Measurements from ENCODE around the gene BCKDHB. TPM values are rescaled to one million over a fixed set of nuclear protein-coding genes. Genes with fewer than 3 reads are reported as not detected.
A peak's percentile ranks its signal among the peaks of the same experiment; 100 is the strongest.
"Not testable (repeated sequence)": the region's sequence is repeated elsewhere in the genome, so short reads cannot be mapped to it uniquely, and the experiment has no call there.

BCKDHB gene
- polyA plus RNA-seq, 4 donors = 13.0 to 27.0 (median 14.8) TPM

GRCh38 chr6:80197474-80197873, 91.0 kb downstream of the BCKDHB start:
- DNase-seq (peak in 1 of 2 donors; percentile 22), FAIRE-seq (no peak)
- Histone ChIP-seq H3K4me1 (ENCODE audit: control insufficient read depth in 3 of 3, insufficient read depth in 2 of 3, low read depth in 1 of 3, low read length in 2 of 3) (peaks cover 0 to 2% (median 0%) of the 10 kb centered on the region in 3 donors), H3K27ac (ENCODE audit: low read depth in 1 of 3, low read length in 2 of 3) (no peak overlapping the region), H3K4me3 (ENCODE audit: low read depth in 1 of 3, low read length in 3 of 3) (no peak overlapping the region), H3K36me3 (ENCODE audit: control insufficient read depth in 3 of 3, insufficient read depth in 2 of 3, low read depth in 1 of 3, low read length in 3 of 3) (peaks cover 0 to 2% (median 2%) of the 10 kb centered on the region in 3 donors), H3K9me3 (ENCODE audit: control insufficient read depth in 2 of 2, insufficient read depth in 1 of 2, low read depth in 1 of 2, low read length in 1 of 2) (peaks cover 0 to 2% of the 10 kb centered on the region in 2 donors), H3K27me3 (ENCODE audit: control insufficient read depth in 3 of 3, insufficient read depth in 3 of 3, low read length in 3 of 3) (no peaks in the 10 kb centered on the region)
- 71 to 91% (median 74%) methylated on average over 1 of the region's 1 CpG for WGBS, 3 donors

- Histone ChIP-seq H3K27me3 (ENCODE audit: control insufficient read depth in 3 of 3, insufficient read depth in 3 of 3, low read length in 3 of 3) (no peaks in the 10 kb centered on the region), H3K9me3 (ENCODE audit: control insufficient read depth in 2 of 2, insufficient read depth in 1 of 2, low read depth in 1 of 2, low read length in 1 of 2) (peaks cover 0 to 2% of the 10 kb centered on the region in 2 donors), H3K27ac (ENCODE audit: low read depth in 1 of 3, low read length in 2 of 3) (no peak overlapping the region), H3K4me3 (ENCODE audit: low read depth in 1 of 3, low read length in 3 of 3) (no peak overlapping the region), H3K4me1 (ENCODE audit: control insufficient read depth in 3 of 3, insufficient read depth in 2 of 3, low read depth in 1 of 3, low read length in 2 of 3) (peaks cover 0 to 2% (median 0%) of the 10 kb centered on the region in 3 donors), H3K36me3 (ENCODE audit: control insufficient read depth in 3 of 3, insufficient read depth in 2 of 3, low read depth in 1 of 3, low read length in 3 of 3) (peaks cover 0 to 2% (median 2%) of the 10 kb centered on the region in 3 donors)
- FAIRE-seq = no peak
- 76 to 84% (median 79%) methylated on average over 4 of the region's 4 CpGs for WGBS, 3 donors
- DNase-seq = no peak
These were observed 91.5 kb downstream of the BCKDHB start for GRCh38 chr6:80197986-80198385.

DNA sequence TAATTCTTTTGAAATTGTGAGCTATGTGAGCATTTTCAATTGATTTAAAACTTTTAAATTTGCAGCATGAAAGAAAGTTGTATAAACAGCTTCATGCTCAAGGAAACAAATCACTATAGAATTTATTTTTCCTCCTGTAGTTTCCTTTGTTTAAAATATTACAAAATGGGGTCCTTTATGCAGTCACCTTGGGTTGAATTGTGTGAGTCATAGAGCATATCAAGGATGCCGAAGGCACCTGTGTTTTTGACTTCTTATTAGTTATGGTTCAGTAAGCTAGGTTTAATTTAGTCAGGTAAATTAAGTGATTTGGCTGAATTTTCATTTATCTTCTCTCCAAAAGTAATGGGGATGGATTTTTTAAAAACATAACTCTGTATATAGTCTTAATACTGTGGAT, 96.8 kb downstream of the BCKDHB start:
- no peak overlapping the region for H3K27ac ChIP-seq (ENCODE audit: low read depth in 1 of 3, low read length in 2 of 3)
- no peak for FAIRE-seq
- WGBS, 3 donors = 55 to 78% (median 59%) methylated on average over 1 of the region's 1 CpG

GRCh38 chr6:80205404-80205803, 98.9 kb downstream of the BCKDHB start:
- H3K9me3 ChIP-seq (ENCODE audit: control insufficient read depth in 2 of 2, insufficient read depth in 1 of 2, low read depth in 1 of 2, low read length in 1 of 2) = no peaks in the 10 kb centered on the region
- DNase-seq (no peak), FAIRE-seq (no peak)
- no peak overlapping the region for H3K4me3 ChIP-seq (ENCODE audit: low read depth in 1 of 3, low read length in 3 of 3)
- WGBS, 3 donors = 88 to 90% (median 88%) methylated on average over 4 of the region's 4 CpGs
- no peaks in the 10 kb centered on the region for H3K27me3 ChIP-seq (ENCODE audit: control insufficient read depth in 3 of 3, insufficient read depth in 3 of 3, low read length in 3 of 3)
- H3K36me3 ChIP-seq (ENCODE audit: control insufficient read depth in 3 of 3, insufficient read depth in 2 of 3, low read depth in 1 of 3, low read length in 3 of 3) = peaks cover 0 to 2% (median 0%) of the 10 kb centered on the region in 3 donors
- H3K27ac ChIP-seq (ENCODE audit: low read depth in 1 of 3, low read length in 2 of 3) = no peak overlapping the region
- H3K4me1 ChIP-seq (ENCODE audit: control insufficient read depth in 3 of 3, insufficient read depth in 2 of 3, low read depth in 1 of 3, low read length in 2 of 3) = no peaks in the 10 kb centered on the region

More for the DNA sequence above, 96.8 kb downstream of the BCKDHB start:
- no peaks in the 10 kb centered on the region for H3K4me1 ChIP-seq (ENCODE audit: control insufficient read depth in 3 of 3, insufficient read depth in 2 of 3, low read depth in 1 of 3, low read length in 2 of 3)
- H3K9me3 ChIP-seq (ENCODE audit: control insufficient read depth in 2 of 2, insufficient read depth in 1 of 2, low read depth in 1 of 2, low read length in 1 of 2) = peaks cover 0 to 2% of the 10 kb centered on the region in 2 donors
- no peaks in the 10 kb centered on the region for H3K27me3 ChIP-seq (ENCODE audit: control insufficient read depth in 3 of 3, insufficient read depth in 3 of 3, low read length in 3 of 3)
- H3K36me3 ChIP-seq (ENCODE audit: control insufficient read depth in 3 of 3, insufficient read depth in 2 of 3, low read depth in 1 of 3, low read length in 3 of 3) = peaks cover 0 to 2% (median 2%) of the 10 kb centered on the region in 3 donors
- H3K4me3 ChIP-seq (ENCODE audit: low read depth in 1 of 3, low read length in 3 of 3) = no peak overlapping the region
- no peak for DNase-seq

DNA sequence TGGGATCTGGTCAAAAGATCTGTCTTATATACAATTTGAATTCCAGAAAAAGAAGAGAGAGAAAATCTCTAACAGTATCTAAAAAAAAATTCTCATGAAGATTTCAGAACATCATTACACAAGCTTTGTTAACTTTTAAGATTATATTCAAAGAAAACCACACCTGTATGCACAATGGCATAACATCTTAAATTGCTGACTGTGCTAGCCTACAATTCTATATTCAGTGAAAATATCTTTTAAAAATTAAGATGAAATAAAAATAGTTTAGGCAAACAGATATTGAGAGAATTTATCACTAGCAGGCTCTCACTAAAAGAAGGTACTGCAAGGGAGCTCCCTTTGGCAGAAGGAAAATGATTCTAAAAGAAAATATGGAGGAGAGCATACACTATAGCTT, 100.3 kb downstream of the BCKDHB start:
- no peaks in the 10 kb centered on the region for H3K27me3 ChIP-seq (ENCODE audit: control insufficient read depth in 3 of 3, insufficient read depth in 3 of 3, low read length in 3 of 3)
- H3K36me3 ChIP-seq (ENCODE audit: control insufficient read depth in 3 of 3, insufficient read depth in 2 of 3, low read depth in 1 of 3, low read length in 3 of 3) = peaks cover 0 to 3% (median 0%) of the 10 kb centered on the region in 3 donors
- FAIRE-seq (no peak), DNase-seq (no peak)
- no peak overlapping the region for H3K4me3 ChIP-seq (ENCODE audit: low read depth in 1 of 3, low read length in 3 of 3)
- H3K27ac ChIP-seq (ENCODE audit: low read depth in 1 of 3, low read length in 2 of 3) = no peak overlapping the region
- H3K9me3 ChIP-seq (ENCODE audit: control insufficient read depth in 2 of 2, insufficient read depth in 1 of 2, low read depth in 1 of 2, low read length in 1 of 2) = peaks cover 0 to 6% of the 10 kb centered on the region in 2 donors
- H3K4me1 ChIP-seq (ENCODE audit: control insufficient read depth in 3 of 3, insufficient read depth in 2 of 3, low read depth in 1 of 3, low read length in 2 of 3) = no peaks in the 10 kb centered on the region

DNA sequence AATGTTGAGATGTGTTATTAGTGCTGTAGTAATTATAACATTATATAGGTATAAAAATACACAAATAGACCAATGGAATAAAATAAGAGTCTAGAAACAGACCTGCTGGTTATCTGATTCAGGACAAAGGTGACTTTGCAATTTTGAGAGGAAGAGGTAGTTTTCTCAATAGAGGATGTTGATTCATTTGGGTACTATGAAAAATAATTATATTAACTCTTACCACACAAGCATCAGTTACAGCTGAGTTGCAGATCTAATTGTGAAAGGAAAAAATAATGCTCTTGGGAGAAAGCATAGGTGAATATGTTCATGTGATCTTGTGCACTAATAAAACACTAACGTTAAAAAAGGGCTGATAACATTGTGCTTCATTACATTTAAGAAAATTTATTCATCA, 103.0 kb downstream of the BCKDHB start:
- H3K4me3 ChIP-seq (ENCODE audit: low read depth in 1 of 3, low read length in 3 of 3) = no peak overlapping the region
- H3K36me3 ChIP-seq (ENCODE audit: control insufficient read depth in 3 of 3, insufficient read depth in 2 of 3, low read depth in 1 of 3, low read length in 3 of 3) = peaks cover 0 to 1% (median 0%) of the 10 kb centered on the region in 3 donors
- H3K27me3 ChIP-seq (ENCODE audit: control insufficient read depth in 3 of 3, insufficient read depth in 3 of 3, low read length in 3 of 3) = no peaks in the 10 kb centered on the region
- DNase-seq = no peak
- H3K27ac ChIP-seq (ENCODE audit: low read depth in 1 of 3, low read length in 2 of 3) = no peak overlapping the region
- no peak for FAIRE-seq
- H3K4me1 ChIP-seq (ENCODE audit: control insufficient read depth in 3 of 3, insufficient read depth in 2 of 3, low read depth in 1 of 3, low read length in 2 of 3) = no peaks in the 10 kb centered on the region
- peaks cover 0 to 11% of the 10 kb centered on the region in 2 donors for H3K9me3 ChIP-seq (ENCODE audit: control insufficient read depth in 2 of 2, insufficient read depth in 1 of 2, low read depth in 1 of 2, low read length in 1 of 2)
- WGBS, 3 donors = 77 to 86% (median 82%) methylated on average over 1 of the region's 1 CpG

GRCh38 chr6:80210618-80211017, 104.1 kb downstream of the BCKDHB start:
- H3K27me3 ChIP-seq (ENCODE audit: control insufficient read depth in 3 of 3, insufficient read depth in 3 of 3, low read length in 3 of 3) = no peaks in the 10 kb centered on the region
- no peak for FAIRE-seq
- H3K36me3 ChIP-seq (ENCODE audit: control insufficient read depth in 3 of 3, insufficient read depth in 2 of 3, low read depth in 1 of 3, low read length in 3 of 3) = peaks cover 0 to 1% (median 0%) of the 10 kb centered on the region in 3 donors
- 64 to 81% (median 77%) methylated on average over 3 of the region's 3 CpGs for WGBS, 3 donors
- peaks cover 0 to 11% of the 10 kb centered on the region in 2 donors for H3K9me3 ChIP-seq (ENCODE audit: control insufficient read depth in 2 of 2, insufficient read depth in 1 of 2, low read depth in 1 of 2, low read length in 1 of 2)
- no peaks in the 10 kb centered on the region for H3K4me1 ChIP-seq (ENCODE audit: control insufficient read depth in 3 of 3, insufficient read depth in 2 of 3, low read depth in 1 of 3, low read length in 2 of 3)
- H3K27ac ChIP-seq (ENCODE audit: low read depth in 1 of 3, low read length in 2 of 3) = no peak overlapping the region
- no peak overlapping the region for H3K4me3 ChIP-seq (ENCODE audit: low read depth in 1 of 3, low read length in 3 of 3)
- no peak for DNase-seq

DNA sequence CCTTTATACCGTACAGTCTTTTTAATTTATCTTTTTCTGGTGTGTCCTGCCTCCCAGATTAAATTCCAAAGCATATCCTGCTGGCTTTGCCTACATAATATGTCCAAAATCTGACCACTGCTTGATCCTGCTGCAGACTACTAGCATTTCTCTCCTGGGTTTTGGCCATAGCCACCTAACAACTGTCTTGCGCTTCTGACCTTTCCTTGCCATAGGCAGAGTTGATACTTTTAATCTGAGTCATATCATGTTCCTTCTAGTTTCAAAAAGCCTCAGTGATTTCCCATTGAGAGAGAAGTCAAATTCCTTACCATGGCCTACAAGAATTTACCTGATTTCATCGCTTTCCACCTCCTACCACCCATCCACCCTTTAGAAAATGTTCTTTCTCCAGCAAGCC, 104.8 kb downstream of the BCKDHB start:
- Histone ChIP-seq H3K4me1 (ENCODE audit: control insufficient read depth in 3 of 3, insufficient read depth in 2 of 3, low read depth in 1 of 3, low read length in 2 of 3) (no peaks in the 10 kb centered on the region), H3K4me3 (ENCODE audit: low read depth in 1 of 3, low read length in 3 of 3) (no peak overlapping the region), H3K9me3 (ENCODE audit: control insufficient read depth in 2 of 2, insufficient read depth in 1 of 2, low read depth in 1 of 2, low read length in 1 of 2) (peaks cover 0 to 11% of the 10 kb centered on the region in 2 donors), H3K27me3 (ENCODE audit: control insufficient read depth in 3 of 3, insufficient read depth in 3 of 3, low read length in 3 of 3) (no peaks in the 10 kb centered on the region), H3K36me3 (ENCODE audit: control insufficient read depth in 3 of 3, insufficient read depth in 2 of 3, low read depth in 1 of 3, low read length in 3 of 3) (peaks cover 0 to 1% (median 0%) of the 10 kb centered on the region in 3 donors), H3K27ac (ENCODE audit: low read depth in 1 of 3, low read length in 2 of 3) (no peak overlapping the region)
- 90 to 98% (median 92%) methylated on average over 3 of the region's 3 CpGs for WGBS, 3 donors
- FAIRE-seq (no peak), DNase-seq (no peak)

DNA sequence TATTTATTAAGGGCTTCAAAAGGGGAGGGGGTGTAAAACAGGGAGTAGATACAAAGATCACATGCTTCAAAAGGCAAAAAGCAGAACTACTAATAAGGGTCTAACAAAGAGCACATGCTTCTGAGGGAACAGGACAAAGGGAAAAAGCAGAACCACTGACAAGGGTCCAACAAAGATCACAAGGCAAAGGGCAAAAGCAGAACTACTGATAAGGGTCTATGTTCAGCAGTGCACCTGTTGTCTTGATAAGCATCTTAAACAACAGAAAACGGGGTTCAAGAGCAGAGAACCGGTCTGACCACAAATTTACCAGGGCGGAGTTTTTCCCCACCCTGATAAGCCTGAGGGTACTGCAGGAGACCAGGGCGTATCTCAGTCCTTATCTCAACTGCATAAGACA, 105.4 kb downstream of the BCKDHB start:
- not testable (repeated sequence) for H3K27me3 ChIP-seq (ENCODE audit: control insufficient read depth in 3 of 3, insufficient read depth in 3 of 3, low read length in 3 of 3); H3K27ac ChIP-seq (ENCODE audit: low read depth in 1 of 3, low read length in 2 of 3); H3K36me3 ChIP-seq (ENCODE audit: control insufficient read depth in 3 of 3, insufficient read depth in 2 of 3, low read depth in 1 of 3, low read length in 3 of 3); H3K4me3 ChIP-seq (ENCODE audit: low read depth in 1 of 3, low read length in 3 of 3); FAIRE-seq; H3K4me1 ChIP-seq (ENCODE audit: control insufficient read depth in 3 of 3, insufficient read depth in 2 of 3, low read depth in 1 of 3, low read length in 2 of 3)
- WGBS, 3 donors = 4 to 52% (median 25%) methylated on average over 4 of the region's 4 CpGs
- H3K9me3 ChIP-seq (ENCODE audit: control insufficient read depth in 2 of 2, insufficient read depth in 1 of 2, low read depth in 1 of 2, low read length in 1 of 2) = peaks cover 0 to 11% of the 10 kb centered on the region in 2 donors
- peak in 1 of 2 donors; percentile 52 for DNase-seq
